Upper lobe of right lung (tissue), 1 donor: ENCODE data around the gene FERMT2. TPM values are rescaled to one million over a fixed set of nuclear protein-coding genes. Genes with fewer than 3 reads are reported as not detected.

Source experiments
- ATAC-seq: fragments of 200-7000 bp; cut with Tn5 transposase; one replicate; pipeline ENCODE4 v1.9.1; 2020; ENCODE audit warnings: mild to moderate bottlenecking, moderate library complexity
- DNase-seq: peaks from one replicate; pipeline ENCODE4 v3.0.0-alpha.2; 2020
- H3K27ac ChIP-seq: fragments of 200-600 bp; one replicate; pipeline ENCODE4 v1.8.0; 2022
- H3K27me3 ChIP-seq: fragments of 200-600 bp; one replicate; pipeline ENCODE4 v1.8.0; 2022; ENCODE audit warnings: mild to moderate bottlenecking
- H3K36me3 ChIP-seq: fragments of 200-600 bp; one replicate; pipeline ENCODE4 v1.8.0; 2022
- H3K4me1 ChIP-seq: fragments of 200-600 bp; one replicate; pipeline ENCODE4 v1.8.0; 2022
- H3K4me3 ChIP-seq: fragments of 200-600 bp; one replicate; pipeline ENCODE4 v1.8.0; 2022; ENCODE audit warnings: mild to moderate bottlenecking
- H3K9me3 ChIP-seq: fragments of 200-600 bp; one replicate; pipeline ENCODE4 v1.8.0; 2022
- CTCF ChIP-seq: fragments of 200-600 bp; IDR thresholded peaks from one replicate; pipeline ENCODE4 v1.8.0; 2022; ENCODE audit warnings: antibody characterized with exemption
- intact Hi-C: fragments of 100-400 bp; cut with DNase I; formaldehyde crosslinking; loops from one replicate; pipeline ENCODE4 v1.11.0; 2022
- total RNA-seq: library from RNA; stranded (reverse); fragmentation: NEBNext Ultra II Directional; extraction: Animal tissue kit (Norgen Biotek cat#: 25700); gene quantifications from one replicate; pipeline ENCODE4 v1.2.1, GENCODE V29; 2021
- donor health status: DM: no; HTN: yes; CAD: no; lungs with severe emphysema.

The FERMT2 gene
- total RNA-seq, 1 donor from 2014 or later = 103 TPM

- Histone ChIP-seq H3K36me3 (peaks cover 19% of the 10 kb centered on the region), H3K27ac (no peak overlapping the region), H3K27me3 (no peaks in the 10 kb centered on the region), H3K4me3 (no peak overlapping the region), H3K4me1 (peaks cover 6% of the 10 kb centered on the region), H3K9me3 (no peaks in the 10 kb centered on the region)
- TF ChIP-seq CTCF = no peak
- intact Hi-C loops = no loop called here
- DNase-seq (no peak), ATAC-seq (peak; percentile 13)
Observed at GRCh38 chr14:52883658-52884057, 67.2 kb downstream of the FERMT2 start.

- no peak for TF ChIP-seq CTCF
- Histone ChIP-seq H3K9me3 (no peaks in the 10 kb centered on the region), H3K27ac (no peak overlapping the region), H3K4me3 (no peak overlapping the region), H3K36me3 (peaks cover 25% of the 10 kb centered on the region), H3K27me3 (no peaks in the 10 kb centered on the region), H3K4me1 (peaks cover 6% of the 10 kb centered on the region)
- intact Hi-C loops = no loop called here
- ATAC-seq = no peak
- no peak for DNase-seq
Observed at GRCh38 chr14:52882824-52883223, 68.0 kb downstream of the FERMT2 start.

GRCh38 chr14:52879958-52880357 lies 70.9 kb downstream of the FERMT2 start:
- Histone ChIP-seq H3K36me3 (peaks cover 51% of the 10 kb centered on the region), H3K4me3 (no peak overlapping the region), H3K9me3 (no peaks in the 10 kb centered on the region), H3K27ac (no peak overlapping the region), H3K4me1 (peaks cover 6% of the 10 kb centered on the region), H3K27me3 (no peaks in the 10 kb centered on the region)
- DNase-seq (no peak), ATAC-seq (no peak)
- no peak for TF ChIP-seq CTCF
- intact Hi-C loops = no loop called here

- H3K4me1 ChIP-seq = peaks cover 6% of the 10 kb centered on the region
- no peak for DNase-seq
- no peak for ATAC-seq
- no peaks in the 10 kb centered on the region for H3K9me3 ChIP-seq
- intact Hi-C loops = no loop called here
- H3K36me3 ChIP-seq = peaks cover 52% of the 10 kb centered on the region
- H3K27me3 ChIP-seq = no peaks in the 10 kb centered on the region
- no peak for TF ChIP-seq CTCF
- H3K4me3 ChIP-seq = no peak overlapping the region
- H3K27ac ChIP-seq = no peak overlapping the region
Observed at GRCh38 chr14:52878946-52879345, 71.9 kb downstream of the FERMT2 start.

- no peaks in the 10 kb centered on the region for H3K9me3 ChIP-seq
- H3K27me3 ChIP-seq = no peaks in the 10 kb centered on the region
- intact Hi-C loops = no loop called here
- H3K36me3 ChIP-seq = peaks cover 56% of the 10 kb centered on the region
- DNase-seq (no peak), ATAC-seq (no peak)
- TF ChIP-seq CTCF = no peak
- H3K4me1 ChIP-seq = peaks cover 8% of the 10 kb centered on the region
- no peak overlapping the region for H3K4me3 ChIP-seq
- H3K27ac ChIP-seq = no peak overlapping the region
Observed at GRCh38 chr14:52878469-52878868, 72.4 kb downstream of the FERMT2 start.

- no peaks in the 10 kb centered on the region for H3K27me3 ChIP-seq
- ATAC-seq (no peak), DNase-seq (no peak)
- H3K27ac ChIP-seq = no peak overlapping the region
- H3K4me1 ChIP-seq = peaks cover 12% of the 10 kb centered on the region
- H3K4me3 ChIP-seq = no peak overlapping the region
- H3K9me3 ChIP-seq = no peaks in the 10 kb centered on the region
- no peak for TF ChIP-seq CTCF
- intact Hi-C loops = no loop called here
- H3K36me3 ChIP-seq = peaks cover 65% of the 10 kb centered on the region
Observed at GRCh38 chr14:52877628-52878027, 73.2 kb downstream of the FERMT2 start.
